DMS114 treated with DMSO at 0.1 percent for 48 hours (cell line): ENCODE data around the gene TPP2.

Experiments
- DNase-seq: peaks from one replicate; lab custom pipeline; 2025; ENCODE audit not compliant: unreplicated experiment; lab: John Stamatoyannopoulos, UW

TPP2 gene

DNA sequence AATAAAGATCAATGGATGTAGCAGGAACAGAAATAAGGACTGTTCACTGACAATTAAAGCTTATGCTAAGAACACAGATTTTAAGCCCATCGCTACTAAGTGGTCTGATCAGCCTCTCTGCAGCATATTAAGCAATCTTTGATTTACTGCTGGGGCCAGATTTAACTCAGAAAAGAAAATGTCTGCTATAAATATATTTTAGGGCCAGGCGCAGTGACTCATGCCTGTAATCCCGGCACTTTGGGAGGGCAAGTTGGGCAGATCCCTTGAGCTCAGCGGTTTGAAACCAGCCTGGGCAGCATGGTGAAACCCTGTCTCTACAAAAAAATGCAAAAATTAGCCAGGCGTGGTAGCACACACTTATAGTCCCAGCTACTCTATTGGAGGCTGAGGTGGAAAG is 55.1 kb downstream of the TPP2 start:
- no peak for DNase-seq

DNA sequence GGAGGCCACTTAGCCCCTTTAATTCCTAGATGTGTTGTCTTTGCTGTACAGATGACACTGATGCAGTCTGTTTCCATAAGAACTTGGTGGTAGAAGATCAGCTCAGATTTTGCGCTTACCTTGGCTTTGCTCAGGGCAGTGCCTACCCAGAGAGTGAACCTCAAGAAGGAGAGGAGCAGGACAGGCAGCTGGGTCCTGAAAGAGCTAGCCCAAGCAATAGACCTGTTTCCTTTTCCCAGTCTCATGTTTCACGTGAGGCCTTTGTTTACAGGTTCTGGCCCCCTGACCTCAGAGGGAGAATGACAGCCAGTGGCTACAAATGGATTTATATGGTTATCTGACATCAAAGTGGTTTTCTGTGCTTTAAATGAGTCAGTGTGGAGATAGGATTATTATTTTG is 58.0 kb downstream of the TPP2 start:
- no peak for DNase-seq

DNA sequence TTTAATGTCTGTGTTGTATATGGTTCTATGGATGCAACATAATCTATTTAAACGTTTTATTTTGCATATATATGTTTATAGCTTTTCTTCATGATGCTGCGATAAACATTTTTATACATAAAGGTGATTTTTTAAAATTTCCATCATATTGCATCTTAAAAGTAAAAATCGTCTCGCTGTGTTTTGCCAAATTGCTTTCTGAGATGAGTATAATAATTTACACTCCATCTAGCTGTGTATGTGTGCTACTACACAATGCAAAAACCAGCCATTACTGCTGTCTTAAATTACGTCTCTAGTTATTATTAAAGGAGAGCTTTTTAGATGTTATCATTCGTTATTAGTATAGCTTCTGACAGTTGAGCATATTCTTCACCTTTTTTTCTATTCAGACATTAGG is 60.8 kb downstream of the TPP2 start:
- DNase-seq, result no peak

DNA sequence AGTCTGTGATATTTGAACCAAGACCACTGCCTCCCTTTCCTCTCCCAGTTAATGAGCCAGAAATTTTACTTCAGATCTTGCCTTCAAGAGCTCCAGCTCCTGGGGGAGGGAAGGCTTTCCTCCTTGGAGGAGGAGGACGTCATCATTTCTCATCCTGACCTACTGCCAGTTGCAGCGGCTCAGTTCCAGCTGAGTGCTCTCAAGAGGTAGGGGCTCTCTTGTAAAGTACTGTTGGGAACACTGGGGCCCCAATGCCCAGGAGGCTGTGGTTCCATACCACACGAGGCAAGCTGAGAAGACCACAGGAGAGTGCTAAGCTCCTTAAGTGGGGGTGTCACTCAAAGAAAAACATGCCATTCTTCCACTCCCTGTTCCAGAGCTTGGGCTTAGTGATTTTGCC is 61.9 kb downstream of the TPP2 start:
- DNase-seq, result no peak

DNA sequence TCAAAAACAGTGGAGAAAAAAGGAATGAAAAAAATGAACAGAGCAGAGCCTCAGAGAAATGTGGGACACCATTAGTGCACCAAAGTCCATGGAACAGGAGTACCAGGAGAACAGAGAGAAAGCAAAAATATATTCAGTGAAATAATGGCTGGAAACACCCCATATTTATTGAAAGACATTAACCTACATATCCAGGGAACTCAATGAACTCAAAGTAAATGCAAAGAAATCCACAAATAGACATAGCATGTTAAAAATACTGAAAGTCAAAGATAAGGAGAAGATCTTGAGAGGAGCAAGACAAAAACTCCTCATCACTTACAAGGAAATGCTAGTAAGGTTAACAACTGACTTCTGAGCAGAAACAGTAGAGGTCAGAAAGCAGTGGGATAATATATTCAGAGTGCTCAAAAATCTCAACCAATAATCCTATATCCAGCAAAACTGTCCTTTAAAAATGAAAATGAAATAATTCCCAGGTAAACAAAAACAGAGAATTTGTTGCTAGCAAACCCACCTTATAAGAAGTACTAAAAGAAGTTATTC is 62.5 kb downstream of the TPP2 start:
- DNase-seq, result no peak

DNA sequence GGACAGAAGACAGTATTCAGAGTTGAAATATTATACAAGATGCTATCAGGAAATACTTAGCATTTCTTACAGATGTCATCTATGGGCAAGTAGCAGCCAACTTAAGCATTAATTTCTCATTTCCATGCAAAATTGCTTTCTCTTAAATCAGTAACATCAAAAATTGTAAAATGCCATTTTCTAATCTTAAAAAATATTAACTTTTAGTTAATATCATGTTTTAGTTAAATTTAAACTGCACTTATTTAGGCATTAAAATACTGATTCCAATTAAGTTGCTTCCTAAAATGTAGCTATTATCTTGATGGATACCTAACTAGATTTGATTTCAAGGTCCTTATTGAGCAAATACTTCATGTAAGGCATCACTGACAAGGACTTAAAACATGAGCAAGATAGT is 70.2 kb downstream of the TPP2 start:
- no peak for DNase-seq

DNA sequence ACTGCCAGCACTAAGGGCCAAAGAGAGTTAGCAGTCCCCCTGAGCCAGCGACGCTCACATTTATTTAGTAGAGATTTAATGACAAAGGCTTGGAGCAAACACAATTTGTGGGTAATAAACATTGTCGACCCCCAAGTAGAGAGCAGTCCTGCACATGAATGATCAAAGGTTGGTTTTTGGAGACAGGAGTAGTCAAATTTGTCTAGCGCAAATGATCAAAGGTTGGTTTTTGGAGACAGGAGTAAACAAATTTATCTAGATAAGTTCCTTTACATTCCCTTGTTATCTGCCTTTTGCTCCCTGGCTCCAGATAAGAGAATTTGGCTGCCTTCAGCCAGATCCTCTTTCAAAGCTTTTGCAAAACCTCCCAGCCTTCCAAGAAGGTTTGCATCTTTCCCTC is 71.1 kb downstream of the TPP2 start:
- no peak for DNase-seq

DNA sequence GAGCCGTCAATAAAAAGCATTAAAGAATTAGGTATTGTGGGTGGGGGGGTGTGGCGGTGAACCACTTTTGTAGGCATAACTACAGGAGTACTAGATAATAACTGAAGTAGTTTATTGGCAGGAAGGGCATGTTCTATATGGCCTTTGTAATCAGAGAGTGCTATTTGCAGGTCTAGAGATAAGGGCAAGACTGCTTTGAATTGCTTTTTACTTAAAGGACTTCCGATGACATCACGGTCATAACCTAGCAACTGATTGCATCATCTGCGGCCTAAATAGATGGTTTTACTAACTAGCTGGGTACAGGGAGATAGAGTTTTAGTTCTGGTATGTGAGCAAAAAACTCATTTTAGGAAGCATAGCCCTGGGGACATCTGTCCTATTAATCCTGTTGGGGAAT is 73.3 kb downstream of the TPP2 start:
- no peak for DNase-seq

DNA sequence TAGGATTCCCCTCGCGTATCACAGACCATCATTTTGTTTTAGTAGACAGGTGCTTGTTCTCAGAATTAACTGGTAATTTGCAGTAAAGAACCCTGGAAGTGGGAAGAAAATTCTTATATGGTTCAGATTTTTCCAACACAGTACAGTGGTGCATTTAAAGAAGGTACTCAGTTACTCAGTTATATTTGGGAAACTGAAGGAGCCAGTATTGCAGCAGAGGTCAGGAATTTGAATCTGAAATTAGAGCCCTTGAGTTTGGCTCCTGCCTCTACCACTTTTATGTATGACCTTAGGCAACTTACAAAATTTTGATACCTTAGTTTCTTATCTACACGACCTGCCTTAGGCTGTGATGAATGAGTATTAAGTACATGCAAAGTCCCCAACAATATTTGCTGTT is 78.3 kb downstream of the TPP2 start:
- no peak for DNase-seq

DNA sequence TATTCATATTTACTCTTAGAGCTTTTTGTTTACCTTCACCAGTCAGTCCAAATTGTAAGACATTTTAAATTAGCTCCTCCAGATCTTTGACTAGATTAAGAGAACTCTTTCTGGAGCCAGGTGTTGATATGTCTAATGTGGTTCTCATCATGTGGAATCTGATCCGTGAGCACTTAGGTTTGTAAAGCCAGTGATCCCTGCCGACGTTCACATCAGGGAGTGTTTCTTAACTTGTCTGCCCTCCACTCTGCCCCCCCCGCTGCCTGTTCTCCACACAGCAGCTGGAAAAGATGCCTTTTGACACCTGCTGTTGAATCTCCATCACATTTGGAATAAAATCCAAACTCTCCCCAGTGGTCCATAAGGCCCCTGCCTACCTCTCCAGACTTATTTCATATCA is 80.3 kb downstream of the TPP2 start:
- DNase-seq, result no peak

DNA sequence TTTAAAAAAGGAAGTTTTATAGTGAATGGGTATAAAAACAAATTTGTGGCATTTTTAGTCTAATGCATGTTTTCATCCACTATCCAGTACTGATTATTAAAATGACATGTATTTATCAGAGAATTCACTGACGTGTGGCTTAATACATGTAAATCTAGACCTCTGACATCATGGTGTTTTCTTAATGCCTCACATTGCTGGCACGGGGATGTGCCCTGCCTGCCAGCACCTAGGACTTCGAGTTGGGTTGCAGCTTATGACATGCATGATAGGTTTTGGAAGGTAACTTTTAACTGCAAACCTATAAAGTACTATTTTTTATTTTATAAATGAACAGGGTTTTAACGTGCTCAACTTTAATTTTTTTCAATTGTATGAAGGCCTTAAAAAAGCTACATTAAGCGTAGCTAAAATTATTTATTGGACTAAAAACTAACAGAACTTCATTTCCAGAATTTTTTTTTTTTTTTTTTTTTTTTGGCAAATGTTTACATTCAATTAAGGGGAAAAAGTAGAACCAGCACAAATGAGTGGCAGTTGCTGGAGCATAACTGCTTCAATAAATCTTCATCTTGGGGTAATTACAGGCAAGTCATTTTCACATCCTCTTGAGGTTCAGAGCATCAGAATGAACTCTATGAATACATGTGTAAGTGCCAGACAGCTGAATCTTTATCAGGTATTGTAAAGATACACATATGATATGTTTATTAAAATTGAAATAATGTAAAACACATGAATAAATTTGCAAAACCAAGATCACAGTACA is 81.7 kb downstream of the TPP2 start:
- DNase-seq, result no peak

DNA sequence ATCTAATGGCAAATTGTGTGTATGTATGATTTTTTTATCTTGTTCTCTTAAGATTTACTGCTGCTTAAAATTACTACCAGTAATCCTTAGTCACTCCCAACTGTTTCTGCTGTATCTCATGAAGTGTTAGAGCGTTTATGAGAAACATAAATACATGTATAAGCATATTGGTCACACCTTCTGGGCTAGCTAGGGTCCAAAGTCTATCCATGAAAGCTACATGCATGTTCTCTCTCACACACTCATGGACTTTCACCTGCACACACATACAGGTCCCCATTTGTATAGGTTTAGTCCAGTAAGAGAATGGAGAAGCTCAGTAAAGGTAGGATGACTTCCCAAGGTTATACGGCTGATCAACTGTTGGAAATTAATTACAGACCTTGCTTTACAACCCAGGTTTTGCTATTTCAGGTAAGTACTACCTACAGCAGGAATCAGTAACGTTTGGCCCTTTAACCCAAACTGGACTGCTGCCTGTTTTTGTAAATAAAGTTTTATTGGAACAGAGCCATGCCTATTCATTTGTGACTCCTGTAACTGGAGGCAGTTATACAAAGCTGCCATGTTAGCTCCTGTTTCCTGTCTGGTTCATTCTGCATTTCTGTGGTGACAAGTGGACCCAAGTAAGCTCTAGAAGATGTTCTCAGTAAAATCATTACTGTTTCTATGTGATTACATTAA is 82.8 kb downstream of the TPP2 start:
- DNase-seq, result no peak

DNA sequence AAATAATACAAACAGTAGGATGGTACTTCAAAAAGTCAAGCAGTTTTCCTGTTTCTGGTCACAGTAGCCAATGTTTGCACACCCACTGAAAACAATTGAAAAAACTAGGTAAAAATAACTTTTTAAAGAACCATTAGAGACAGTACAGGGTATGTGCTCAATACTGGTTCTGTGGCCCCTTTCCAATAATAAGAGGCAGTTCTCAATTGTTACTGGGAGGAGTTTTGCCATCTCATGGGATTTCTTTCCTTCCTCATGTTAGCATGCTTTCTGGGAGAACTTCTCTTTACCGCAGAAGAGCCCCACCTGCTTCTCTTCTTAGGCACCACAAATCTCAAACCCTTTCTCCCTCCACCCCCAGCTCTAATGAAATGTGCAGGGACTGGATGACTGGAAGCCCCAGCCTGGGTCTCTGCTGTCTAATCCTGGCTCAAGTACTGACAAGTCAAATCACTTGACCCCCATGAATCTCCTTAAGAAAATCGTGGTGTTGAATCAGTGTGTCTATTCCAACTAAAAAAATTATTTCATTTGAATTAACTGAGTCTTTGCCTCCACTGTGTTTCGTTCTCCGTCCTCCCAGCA is 83.4 kb downstream of the TPP2 start:
- DNase-seq, result no peak

DNA sequence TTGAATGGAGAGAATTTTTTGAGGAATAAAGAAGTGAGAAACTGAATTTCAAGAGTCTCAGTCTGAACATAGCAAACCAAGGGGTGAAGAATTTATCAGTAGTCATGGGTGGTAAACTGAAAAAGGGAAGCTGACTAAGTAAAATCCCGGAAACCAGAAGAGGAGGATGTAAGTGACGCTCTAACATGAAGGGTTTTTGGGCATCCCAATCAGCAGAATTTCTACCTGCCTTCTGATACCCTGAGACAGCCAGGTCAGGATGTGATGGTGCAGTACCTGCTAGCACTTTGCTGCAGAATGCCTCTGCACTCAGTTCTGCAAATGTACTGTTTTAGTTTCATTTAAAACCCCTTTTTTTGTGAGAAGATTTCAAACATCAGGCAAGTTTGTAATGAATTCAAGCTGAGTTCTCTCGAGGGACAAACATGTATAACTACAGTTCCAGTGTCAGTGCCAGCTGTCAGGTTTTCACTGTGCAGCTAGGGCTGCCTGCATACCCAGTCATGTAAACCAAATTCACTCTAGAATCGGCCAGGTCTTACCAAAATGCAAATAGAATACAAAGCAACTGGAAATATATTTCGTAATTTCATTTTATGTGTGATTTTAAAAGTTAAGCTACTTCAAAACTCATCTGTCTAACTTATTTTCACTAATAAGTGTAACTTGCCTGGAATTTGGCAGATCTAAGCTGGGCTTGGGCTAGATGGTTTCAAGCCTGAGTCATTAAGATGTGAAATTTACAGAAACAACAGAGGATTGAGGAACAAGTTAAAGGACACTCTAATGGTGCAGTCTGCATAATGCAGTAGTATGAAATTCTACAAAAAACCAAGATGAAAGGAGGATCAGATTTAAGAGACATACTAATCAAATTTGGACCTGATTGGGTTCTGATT is 84.3 kb downstream of the TPP2 start:
- DNase-seq, result no peak

DNA sequence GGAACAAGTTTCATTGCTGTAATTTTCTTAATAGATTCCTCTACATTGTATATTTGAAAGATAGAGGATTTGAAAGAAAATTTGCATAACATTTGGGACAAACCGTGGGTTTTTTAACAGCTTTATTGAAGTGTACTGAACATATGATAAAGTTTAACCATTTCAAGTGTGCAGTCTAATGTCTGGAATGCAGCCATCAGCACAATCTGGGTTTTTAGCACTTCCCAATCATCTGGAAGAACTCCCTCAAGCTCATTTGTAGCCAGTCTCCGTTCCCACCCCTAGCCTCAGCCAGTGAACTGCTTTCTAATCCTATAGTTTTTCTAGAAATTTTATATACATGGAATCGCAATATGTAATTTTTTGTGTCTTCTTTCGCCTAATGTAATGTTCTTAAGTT is 85.4 kb downstream of the TPP2 start:
- no peak for DNase-seq

DNA sequence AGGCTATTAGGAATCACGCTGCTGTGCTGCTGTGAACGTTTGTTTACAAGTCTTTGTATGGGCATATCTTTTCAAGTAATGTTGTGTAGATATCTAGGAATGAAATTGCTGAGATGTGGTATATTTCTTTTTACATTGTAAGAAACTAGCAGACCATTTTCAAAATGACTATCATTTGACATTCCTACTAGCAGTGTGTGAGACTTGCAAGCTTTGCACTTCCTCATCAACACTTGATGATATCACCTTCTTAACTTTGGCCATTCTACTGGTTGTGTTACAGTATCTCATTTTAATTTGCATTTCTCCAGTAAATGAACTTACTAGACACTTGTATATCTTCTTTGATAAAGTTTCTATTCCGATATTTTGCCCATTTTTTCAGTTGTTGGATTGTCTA is 85.9 kb downstream of the TPP2 start:
- DNase-seq, result no peak

DNA sequence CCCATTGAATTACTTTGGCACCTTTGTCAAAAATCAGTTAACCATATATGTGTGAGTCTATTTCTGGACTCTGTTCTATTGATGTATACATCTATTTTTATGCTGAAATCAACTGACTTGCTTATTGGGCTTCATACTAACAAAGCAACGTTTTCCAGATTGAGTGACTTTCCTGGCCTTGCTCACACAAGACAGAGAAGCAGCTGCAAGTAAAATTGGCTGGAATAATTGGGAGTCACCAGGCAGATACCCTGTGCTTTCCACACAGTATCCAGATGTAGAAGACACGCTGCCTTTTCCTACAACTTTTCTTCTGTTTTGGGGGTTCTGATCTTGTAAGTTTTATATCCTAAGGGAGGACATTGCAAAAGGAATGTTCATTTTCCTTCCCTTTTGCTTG is 86.9 kb downstream of the TPP2 start:
- DNase-seq, result no peak

DNA sequence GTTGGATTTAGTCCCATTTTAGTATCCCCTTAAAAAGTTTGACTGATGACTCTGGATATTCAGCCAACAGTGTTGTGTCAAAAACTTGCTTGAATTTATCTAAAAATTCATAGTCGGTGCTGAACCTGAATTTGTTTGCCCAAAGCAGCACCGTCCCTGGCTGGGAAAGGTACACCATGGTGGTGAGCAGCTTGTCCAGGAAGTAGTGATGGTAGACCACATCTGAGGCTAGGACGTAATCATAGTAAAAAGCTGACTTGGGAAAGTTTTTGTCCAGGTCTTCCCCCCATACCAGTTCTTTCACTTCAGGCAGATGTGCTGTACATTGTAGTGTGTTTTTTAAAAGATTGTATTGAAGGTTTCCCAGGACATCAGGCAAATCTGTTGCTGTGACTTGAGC is 89.2 kb downstream of the TPP2 start:
- DNase-seq, result no peak

DNA sequence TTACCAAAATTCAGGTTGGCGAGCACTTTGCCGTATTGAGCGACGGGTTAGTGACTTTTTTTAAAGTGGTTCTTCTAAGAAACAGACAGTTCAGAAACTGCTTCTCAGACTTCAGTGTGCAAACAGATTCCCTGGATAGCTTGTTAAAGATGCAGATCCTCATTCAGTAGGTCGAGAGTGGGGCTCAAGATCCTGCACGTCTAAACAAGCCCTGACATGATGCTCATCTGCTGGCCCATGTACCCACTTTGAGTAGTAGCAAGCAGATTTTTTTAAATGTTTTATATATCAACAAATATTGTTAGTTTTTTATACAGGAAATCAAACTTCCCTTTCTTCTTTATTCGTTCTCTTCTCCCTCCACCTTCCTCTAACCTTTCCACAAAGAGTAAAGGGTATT is 90.7 kb downstream of the TPP2 start:
- no peak for DNase-seq

DNA sequence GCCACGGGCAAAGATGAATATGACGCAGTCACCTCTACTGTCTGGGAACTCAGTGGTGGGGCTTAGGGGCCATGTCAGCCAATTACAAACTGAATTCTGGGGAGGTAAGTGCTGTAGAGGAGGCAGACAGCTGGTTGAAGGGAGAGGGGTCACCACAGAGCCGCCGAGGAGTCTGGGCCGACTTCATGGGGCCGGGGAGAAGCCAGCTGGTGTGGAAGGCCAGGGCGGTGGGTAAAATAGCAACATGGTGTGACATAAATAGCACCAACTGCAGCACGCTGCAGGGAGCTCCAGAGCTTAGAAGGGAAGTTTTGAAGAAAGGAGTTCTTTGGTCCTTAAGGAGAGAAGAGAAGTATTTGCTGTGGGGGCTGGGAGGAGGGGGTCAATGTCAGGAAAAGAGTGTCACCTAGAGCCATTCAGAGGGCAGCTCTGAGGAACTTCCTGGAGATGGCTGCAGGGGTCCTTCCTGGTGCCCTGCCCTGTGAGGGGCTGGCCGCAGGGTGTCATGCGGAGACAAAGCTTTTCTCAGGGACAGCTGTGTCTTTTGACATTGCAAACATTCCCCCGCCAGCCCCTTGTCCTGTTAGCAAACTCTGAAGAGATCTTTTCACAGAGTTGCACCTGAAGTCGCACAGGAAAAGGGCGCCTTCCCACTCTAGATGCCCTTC is 91.7 kb downstream of the TPP2 start:
- no peak for DNase-seq

DNA sequence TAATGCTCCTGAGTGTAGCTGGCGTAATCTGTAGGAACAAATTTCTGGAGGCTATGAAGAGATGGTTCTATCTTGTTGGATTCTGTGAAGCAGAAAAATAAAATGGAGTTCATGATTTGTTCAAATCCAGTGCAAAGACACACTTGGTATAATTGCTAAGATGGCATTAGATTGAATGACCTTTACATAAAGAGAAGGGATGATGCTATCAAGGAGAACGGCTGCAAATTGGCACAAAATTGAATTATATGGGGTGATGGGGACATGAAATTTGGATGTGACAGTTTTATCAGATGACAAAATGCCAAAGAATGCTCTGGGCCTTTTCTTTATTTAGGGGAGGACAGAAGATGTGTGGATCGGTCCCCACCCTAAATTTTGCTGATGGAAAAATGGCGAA is 94.1 kb downstream of the TPP2 start:
- DNase-seq, result no peak
